GM10847 (cell line): ENCODE data around the gene TMEM243.

Experiments used
- POLR2A ChIP-seq: IDR thresholded peaks from 2 replicates; pipeline ENCODE4 v1.6.1; 2011; ENCODE audit not compliant: insufficient read length; ENCODE audit errors: extremely low read depth

TMEM243 gene, protein sequence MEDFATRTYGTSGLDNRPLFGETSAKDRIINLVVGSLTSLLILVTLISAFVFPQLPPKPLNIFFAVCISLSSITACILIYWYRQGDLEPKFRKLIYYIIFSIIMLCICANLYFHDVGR

DNA sequence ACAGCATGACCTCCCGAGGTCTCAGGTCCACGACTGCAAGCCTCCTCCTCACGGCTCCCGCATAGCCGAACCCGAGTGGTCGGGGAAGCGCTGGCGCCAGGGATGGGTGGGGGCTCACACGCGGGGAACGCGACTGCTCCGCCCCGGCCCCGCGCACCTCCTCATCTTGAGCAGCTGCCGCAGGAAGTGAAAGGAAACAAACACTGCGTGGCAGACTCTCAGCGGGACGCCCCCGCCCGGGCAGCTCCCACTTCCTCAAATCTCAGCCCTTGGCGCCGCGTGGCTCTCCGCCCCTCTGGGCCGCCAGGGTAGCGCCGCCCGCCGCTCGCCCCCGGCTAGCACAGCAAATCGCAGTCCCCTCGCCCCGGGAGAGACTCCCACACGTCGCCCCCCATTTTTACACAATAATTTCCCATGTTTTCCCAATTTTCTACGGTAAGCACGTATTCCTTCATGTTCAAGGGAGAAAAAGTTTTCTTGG, at the start of gene TMEM243:
Gene TMEM243 (minus strand): TSS at position 188 of the 481 bp plus-strand sequence. CDS start 229 bp downstream, outside the sequence.
- TF ChIP-seq POLR2A = peak; percentile 79

DNA sequence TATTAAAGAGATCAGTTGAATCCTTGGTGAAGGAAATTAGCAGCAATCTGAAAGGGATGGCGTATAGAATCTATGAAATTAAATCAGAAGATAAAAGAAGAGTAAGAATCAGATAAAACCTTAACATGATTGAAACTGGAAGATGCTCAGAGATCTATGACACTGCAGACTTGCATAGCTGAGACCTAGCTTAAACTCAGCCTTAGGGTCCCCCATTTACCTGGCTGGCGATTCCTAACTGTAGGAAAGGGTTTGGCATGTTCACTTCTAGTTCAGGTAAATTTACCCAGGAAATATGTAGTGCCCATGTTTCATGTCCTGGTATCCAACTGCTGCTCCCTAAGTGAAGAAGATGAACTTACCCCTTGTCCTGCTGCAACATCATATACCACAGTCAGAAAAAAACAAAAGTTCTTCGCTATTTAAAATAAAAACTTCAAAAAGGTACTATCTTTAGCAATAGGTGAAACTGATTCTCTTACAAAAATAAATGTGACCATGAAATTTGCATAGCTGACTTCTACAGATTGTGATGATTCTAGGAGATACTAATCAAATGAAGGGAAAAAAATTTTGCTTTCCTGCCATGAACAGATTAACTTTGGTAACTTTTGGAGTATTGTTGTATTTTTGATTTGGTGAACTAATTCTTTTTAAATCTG, 47.8 kb upstream of the TMEM243 start:
- no peak for TF ChIP-seq POLR2A

DNA sequence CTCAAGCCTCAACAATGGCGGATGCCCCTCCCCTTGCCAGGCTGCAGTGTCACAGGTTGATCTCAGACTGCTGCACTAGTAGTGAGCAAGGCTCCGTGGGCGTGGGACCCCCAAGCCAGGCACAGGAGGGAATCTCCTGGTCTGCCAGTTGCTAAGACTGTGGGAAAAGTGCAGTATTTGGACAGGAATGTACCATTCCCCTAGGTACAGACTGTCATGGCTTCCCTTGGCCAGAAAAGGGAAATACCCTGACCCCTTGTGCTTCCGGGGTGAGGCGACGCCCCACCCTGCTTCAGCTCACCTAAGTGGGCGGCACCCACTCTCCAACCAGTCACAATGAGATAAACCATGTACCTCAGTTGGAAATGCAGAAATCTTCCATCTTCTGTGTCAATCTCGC, 44.0 kb upstream of the TMEM243 start:
- no peak for TF ChIP-seq POLR2A

DNA sequence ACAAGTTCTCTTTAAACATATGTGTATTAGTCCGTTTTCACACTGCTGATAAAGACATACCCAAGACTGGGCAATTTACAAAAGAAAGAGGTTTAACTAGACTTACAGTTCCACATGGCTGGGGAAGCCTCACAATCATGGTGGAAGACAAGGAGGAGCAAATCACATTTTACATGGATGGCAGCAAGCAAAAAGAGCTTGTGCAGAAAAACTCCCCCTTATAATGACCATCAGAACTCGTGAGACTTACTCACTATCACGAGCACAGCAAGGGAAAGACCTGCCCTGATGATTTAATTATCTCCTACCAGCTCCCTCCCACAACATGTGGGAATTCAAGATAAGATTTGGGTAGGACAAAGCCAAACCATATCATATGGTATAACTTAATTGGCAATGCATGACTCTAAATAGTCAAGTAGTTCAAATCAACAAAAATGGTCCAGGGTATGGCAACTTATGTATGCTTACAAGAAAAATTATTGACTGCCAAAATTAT, 34.1 kb upstream of the TMEM243 start:
- no peak for TF ChIP-seq POLR2A

DNA sequence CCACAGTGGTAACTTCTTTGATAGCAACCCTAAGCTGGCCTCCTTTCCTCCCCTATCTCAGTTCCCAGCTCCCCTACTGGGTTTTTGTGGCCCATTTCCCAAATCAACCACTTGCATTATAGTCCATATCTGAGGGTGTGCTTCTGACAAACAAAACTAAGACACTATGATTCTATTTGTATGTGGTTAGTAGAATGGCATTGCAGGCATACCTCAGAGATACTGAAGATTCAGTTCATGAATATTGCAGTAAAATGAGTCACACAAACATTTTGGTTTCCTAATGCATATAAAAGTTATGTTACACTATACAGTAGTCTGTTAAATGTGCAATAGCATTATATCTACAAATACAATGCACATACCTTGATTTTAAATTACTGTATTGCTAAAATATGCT, 15.4 kb upstream of the TMEM243 start:
- no peak for TF ChIP-seq POLR2A

DNA sequence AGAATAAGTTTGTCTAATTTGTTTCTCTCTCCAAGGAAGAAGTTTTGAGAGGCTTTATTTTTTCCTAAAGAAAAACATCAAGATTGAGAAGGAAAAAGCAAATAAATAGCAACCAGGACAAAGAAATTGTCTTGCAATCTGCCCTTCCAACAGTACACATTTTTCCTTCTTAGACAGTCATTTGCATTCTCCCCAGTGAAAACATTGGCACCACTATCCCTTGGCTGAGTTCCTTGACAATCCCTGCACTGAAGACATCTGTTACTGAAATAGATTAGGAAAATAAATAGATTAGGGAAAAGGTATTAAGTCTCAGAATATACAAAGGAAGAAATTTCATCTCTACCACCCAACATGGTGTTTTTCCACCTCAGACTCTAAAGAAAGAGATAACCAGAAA, 12.2 kb upstream of the TMEM243 start:
- TF ChIP-seq POLR2A = no peak

DNA sequence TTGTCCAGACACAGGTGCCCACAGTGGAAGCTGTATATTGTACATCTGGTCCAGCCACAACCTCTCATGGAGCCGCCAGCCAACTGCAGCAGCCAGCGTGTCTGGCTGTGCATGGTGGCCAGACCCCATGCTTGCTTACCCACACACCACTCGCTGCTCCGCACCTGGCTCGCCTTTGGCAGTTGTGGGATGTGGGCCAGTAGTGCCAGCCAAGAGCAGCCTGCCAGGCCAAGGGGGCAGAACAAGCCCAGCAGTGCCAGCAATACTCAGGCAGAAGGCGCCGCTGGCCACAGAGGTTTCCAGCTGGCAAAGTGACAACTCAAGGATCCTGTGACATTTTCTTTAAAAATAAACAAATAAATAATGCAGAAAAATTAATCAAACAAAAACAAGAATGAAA, 11.7 kb upstream of the TMEM243 start:
- TF ChIP-seq POLR2A = no peak

DNA sequence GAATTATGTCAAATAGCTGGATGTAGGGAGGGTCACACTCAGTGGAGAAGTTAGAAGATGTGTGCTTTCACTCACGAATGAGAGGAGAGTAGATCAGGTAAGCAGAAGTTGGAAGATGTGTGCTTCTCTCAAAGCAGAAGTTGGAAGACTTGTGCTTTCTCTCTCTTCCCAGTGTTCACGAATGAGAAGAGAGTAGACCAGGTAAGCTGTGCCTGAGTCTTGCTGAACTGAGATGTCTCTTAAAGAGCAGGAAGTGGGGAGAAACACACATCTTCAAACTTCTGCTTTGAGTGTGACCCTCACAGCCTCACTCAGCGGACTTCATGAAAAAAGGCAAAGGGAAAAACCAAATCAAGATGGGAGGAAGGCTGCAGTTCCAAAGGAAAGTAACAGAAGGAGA, 7.0 kb upstream of the TMEM243 start:
- no peak for TF ChIP-seq POLR2A

DNA sequence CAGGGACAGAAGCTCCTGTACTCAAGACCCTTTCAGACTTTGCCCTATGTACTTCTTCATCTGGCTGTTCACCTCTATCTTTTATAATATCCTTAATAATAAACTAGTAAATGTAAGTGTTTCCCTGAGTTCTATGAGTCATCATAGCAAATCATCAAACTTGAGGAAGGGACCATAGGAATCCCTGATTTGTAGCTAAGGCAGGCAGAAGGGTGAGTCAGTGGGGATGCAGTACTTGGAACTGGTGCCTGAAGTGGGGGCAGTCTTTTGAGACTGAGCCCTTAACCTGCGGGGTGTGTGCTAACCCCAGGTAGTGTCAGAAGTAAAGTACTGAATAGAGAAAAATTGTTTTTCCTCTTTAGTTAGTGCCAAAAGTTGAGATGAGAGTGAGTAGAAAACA, 6.2 kb upstream of the TMEM243 start:
- no peak for TF ChIP-seq POLR2A

DNA sequence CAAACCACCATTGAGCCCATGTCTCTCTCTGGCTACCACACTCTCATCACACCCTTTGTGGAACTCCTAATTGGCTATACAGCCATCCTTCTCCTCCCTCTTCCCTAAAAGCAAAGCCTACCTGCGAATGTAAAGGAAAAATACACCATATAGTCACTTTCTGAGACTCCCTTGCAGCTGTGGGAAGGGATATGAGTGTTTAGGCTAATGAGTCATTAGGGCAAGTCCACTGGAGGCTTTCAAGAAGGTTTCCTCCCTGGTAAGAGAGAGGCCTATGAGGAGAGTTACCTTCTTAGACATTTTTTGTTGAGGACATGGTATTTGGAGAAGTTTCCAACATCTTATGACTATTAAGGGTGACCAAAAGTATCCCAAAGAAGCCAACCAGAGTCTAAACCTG, 4.1 kb upstream of the TMEM243 start:
- TF ChIP-seq POLR2A = no peak

DNA sequence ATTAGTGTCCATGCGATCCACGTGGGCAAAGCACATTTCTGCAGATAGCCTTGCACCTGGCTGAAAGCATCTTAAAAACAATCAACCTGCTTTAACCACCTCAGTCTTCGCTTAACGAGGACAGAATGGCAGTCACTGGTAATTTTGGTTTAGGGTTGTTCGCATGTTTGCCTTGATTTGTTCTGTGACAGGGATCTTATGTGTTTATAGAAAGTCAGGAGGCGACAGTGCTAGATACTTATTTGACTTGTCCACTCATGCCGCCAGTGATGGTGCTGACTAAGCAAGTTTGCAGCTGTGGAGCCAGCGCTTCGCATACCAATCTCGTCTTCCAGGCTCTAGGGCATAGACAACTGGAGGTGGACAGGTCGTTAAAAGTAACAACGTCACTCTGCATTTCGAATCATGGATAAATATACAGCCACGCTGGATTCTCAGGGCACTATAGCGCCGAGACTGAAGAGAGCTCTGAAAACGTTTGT, 1.2 kb upstream of the TMEM243 start:
- TF ChIP-seq POLR2A = no peak

DNA sequence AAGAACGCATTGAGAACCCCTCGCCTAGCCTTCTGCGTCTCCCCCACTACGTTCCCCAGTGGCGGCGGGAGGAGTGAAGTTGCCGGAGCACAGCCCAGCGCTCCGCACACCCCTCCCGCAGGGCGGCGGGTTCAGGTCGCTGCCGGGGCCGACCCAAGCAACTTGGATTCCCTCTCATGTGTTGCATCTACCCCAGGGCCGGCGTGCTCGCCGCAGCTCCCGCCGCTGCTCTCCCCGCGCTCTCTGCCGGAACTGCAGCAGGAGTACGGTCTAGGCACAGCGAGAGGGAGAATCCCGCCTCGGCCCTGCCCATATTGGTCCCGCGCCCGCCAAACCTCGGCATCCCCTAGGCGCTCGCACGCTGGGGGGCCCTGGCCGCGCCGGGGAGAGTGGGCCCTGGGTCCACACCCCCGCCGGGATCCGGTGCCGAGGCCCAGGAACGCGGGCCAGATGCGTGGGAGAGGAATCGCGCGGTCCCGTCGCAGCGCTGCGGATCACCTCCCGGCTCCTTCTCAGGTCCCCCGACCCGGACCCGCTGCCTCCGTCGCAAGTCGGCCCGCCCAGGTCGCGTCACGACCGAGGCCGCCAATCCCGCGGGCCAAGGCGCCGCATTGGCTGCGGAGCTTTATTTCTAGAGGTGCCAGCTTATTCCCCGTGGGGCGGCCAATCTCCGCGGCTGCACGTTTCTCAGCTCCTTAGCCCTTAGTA, 648 bp upstream of the TMEM243 start:
- TF ChIP-seq POLR2A = peak; percentile 88

DNA sequence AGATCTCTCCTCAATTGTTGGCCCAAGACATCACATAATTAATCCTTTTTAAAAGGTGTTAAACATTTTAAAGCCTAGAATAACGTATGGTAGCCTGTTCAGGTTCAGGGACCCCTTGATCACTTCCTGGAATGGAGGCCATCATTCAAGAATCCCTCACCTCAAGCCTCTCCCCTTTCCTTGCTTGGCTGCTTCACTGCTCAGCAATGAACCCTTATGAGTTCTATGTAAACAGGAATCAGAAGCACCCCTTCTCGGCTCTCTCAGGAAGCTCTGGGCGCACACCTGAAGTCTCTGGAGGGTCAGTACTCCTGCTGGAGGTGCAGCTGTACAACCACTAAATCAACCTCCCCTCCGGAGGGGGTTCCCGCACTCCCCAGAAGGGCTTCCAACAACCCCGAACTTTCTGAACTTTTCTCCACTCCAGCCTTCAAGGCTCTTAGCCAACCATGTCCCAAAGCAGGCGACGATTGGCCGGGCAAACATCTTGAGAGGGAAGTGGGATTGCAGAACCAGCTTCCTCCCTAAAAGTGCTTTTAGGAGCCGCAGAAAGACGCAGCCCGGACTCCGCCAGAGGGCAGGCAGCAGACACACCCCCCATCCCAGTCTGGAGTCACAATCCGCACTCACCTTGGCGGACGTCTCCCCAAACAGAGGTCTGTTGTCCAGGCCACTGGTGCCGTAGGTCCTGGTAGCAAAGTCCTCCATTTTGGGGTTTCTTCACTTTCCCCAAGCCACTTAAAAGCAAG, 562 bp downstream of the TMEM243 start:
- TF ChIP-seq POLR2A = no peak

DNA sequence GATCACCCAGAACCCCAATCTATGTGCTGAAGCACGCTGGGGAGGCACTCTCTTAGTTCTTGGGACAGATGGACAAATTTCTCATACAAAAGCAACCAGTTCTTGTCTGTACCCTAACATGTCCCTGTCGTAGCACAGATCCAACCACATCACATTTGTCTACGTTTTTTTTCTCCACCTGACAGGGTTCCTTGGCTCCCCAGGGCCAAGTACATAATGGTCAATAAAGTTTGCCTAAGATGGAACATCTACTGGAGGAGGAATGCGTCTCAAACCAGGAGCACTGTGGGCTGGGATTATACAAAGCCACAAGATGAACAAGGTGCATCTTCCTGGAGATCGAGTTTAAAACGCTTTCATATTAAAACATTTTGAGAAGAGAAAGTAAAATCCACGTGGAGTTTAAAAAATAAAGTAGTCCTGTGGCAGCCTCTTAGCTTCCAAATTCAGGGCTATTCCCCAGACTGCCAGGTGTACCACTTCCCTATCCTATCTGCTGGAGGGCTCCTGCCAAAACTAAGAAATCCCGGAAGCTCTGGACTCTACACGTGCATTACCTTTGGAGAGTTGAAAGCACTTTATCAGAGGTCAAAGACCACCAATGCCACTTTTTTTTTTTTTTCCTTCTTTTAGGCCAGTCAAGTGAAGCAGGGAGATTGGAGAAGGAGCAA, 1.4 kb downstream of the TMEM243 start:
- TF ChIP-seq POLR2A = no peak

DNA sequence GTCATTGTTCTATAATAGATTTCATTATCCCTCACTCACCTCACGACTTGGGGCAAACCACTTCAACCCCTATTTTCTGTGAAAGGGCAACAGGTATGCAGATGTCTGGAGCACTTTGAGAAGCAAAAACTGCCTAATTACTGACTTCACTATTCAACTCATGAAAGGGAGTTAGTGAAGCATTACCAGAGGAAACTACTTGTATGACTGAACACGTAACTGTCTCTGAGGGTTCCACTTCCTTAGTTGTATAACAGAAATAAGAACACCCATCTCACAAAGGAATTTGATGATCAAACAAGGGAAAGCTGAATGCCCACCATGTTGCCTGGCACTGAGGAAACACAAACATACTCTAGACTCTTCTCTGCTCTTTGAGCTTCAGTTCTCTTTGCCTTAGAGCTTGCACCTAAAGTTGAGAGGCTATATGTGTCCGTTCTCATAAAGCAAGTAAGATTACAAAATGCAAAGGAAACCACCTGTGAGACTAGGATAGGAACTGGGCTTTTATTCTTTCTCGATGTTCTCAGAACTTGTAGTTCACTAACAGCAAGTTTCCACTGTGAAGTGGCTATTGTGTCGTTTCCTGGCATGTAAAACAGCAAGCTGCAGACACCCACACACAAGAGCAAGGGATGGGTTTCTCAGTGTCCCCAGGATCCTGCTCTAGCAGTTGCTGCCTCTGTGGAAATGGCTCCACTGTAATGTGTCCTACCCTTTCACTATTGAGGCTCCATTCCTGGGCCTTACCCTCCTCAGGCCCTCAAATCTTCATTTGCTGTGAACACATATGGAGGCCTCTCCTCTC, 2.6 kb downstream of the TMEM243 start:
- peak; percentile 45 for TF ChIP-seq POLR2A

DNA sequence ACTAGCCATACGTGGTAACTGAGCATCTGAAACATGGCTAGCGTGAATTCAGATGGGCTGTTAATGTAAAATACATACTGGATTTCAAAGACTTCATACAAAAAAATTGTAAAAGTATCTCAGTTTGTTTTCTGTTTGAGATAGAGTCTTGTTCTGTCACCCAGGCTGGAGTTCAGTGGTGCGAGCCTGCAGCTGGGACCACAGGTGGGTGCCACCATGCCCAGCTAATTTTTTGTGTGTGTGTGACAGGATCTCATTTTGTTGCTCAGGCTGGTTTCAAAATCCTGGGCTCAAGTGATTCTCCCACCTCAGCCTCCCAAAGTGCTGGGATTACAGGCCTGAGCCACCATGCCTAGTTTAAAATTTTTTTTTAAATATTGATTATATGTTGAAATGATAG, 4.5 kb downstream of the TMEM243 start:
- no peak for TF ChIP-seq POLR2A
